Amniotic epithelial cell (primary cell): ENCODE data around the gene ABHD8.

Experiments used
- DNase-seq: peaks from one replicate; pipeline ENCODE4 v3.0.0-alpha.2; 2010; ENCODE audit warnings: low read depth

Gene ABHD8

DNA sequence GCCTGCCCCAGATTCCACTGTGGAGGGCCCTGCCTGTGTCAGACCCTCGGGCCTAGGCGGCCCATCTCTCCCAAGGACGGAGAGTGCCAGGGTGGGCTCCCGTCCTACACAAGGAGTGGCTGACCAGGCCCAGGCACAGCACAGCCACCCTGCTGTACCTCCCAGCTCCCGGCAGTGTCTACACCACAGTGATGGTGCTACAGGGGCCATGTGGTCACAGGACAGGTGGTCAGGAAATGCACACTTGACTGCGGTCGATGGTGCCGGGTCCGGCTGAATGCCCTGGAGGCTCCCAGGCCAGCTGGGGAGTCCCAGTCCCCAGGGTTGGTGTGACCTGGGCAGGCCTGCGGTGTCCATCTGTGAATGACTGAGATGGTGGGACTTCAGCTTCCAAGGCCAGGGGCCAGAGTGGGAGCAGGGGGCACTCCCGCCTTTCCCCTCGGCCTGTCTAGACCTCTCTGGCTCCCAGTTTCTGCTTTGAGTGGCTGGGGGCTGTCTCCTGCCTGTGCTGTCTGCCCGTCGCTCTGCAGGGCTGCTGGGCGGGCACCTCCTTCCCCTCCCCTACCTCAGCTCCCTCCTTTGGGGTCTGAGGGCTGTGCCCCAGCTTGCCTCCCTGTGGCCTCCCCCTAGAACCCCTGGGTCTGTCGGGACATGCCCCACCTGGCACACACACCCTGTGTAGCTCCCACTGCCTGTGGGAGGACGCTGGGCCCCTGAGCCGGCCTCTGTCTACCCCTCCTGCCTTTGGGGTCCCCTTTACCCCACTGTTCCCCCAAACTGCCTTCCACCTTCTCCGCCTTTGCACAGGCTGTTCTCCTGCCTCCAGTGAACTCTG is 18.6 kb upstream of the ABHD8 start:
- no peak for DNase-seq

- no peak for DNase-seq
Measured at GRCh38 chr19:17320435-17320834, 17.2 kb upstream of the ABHD8 start.

GRCh38 chr19:17319473-17320238 is 16.4 kb upstream of the ABHD8 start:
- DNase-seq: no peak

GRCh38 chr19:17318966-17319365 is 15.7 kb upstream of the ABHD8 start:
- no peak for DNase-seq

DNA sequence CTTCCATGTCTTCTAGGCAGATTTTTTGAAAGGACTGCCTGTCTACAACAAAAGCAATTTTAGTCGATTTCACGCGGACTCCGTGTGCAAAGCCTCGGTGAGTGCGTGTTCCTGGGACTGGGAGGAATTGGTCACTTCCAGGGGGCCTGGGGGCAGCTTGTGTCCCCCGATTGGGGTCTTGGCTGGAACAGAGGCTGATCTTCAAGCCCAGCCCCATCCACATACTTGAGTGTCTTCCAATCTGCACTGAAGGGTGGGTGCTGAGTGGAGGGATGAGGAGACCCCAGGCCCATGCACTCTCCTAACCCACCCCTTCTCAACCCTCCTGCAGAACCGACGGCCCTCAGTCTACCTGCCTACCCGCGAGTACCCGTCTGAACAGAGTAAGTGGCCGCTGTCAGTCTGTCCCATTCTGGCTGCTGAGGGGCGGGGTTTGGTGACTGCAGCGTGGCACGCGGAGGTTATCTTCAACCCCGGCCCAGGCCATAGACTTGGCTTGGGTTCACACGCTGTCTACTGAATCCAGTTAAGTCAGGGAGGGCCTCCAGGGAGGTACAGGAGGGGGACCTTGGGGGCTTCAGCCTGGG is 10.9 kb upstream of the ABHD8 start:
- DNase-seq: no peak

DNA sequence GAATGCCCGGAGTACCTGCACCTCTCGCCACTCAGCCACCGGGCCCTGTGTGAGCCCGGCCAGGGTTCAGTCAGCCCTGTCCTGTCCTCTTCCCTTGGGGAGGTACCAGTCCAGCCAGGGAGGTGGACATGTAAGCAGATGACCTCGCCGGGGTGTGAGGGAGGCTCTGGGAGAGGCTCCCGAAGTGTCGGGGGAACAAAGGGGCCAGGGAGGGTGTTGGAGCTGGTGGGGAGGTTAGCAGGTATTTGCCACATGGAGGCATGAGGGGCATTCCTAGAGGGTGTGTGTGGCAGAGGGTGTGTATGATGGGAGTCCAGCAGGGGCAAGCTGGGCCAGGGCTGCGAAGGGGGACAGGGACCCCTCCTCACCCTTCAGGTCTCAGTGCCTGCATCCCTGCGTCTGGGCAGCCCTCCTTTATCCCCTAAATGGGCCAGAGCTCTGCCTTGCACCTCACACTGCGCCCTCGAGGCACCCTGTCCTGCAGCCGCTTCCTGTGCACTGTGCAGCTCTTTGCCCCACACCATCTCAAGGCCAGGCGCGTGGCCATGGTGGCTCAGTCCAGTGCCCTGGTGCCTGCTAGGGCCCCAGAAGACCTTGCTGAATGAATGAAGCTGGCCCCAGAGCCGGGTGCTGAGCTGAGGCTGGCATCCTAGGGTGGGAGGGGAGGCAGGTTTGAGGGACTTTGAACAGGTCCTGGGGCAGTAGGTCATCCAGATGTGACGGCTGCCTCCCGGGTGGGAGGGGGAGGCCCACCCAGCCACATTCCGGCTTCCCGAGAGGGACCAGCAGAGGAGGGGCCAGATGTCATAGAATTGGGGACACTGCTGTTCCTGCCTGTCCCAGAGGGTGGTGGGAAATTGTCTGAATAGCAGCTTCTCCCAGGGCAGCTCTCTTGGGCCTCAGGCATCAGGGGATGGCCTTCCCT is 9.2 kb upstream of the ABHD8 start:
- no peak for DNase-seq

GRCh38 chr19:17311455-17312188 is 8.4 kb upstream of the ABHD8 start:
- DNase-seq: peak; percentile 57

GRCh38 chr19:17309965-17310461 is 6.8 kb upstream of the ABHD8 start:
- no peak for DNase-seq

DNA sequence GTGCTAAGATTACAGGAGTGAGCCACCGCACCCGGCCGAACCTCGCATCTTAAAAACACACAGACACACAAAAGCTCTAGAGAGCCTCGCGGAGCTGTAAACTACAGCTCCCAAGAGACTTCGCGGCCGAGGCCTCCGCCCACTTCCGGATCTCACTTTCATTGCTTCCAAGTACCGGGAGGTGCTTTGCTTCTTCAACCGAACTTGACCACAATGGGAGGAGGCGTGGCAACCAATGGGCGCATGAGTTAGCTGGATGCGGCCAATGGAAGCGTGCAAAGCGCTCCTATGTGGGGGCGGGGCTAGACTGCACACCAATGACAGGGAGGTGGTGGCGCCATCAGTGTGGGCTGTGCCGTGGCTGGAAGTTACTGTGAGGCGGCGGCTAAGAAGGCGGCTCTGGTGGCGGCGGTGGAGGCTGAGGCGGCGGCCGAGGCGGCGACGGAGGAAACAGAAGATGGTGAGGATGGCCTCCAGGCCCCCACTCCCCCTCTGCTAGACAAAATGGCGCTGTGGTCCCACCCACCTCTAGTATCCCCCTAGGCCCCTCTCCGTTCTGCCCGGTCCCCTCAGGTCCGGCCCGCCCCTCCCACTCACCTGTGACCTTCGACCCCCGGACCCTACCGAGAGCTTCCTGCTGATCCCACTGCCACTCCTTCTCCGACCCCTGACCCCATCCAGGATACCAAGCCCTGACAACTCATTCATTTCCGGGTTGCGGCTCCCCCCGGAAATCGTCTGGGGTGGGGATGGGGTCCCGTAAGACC is 6.2 kb upstream of the ABHD8 start, which contains the start of gene DDA1:
TSS of gene DDA1 (plus strand) at position 366 of the 767 bp plus-strand sequence. CDS start at position 458, 92 bp downstream.
- DNase-seq: peak; percentile 100

- DNase-seq: no peak
Measured at GRCh38 chr19:17307876-17308377, 4.7 kb upstream of the ABHD8 start.

DNA sequence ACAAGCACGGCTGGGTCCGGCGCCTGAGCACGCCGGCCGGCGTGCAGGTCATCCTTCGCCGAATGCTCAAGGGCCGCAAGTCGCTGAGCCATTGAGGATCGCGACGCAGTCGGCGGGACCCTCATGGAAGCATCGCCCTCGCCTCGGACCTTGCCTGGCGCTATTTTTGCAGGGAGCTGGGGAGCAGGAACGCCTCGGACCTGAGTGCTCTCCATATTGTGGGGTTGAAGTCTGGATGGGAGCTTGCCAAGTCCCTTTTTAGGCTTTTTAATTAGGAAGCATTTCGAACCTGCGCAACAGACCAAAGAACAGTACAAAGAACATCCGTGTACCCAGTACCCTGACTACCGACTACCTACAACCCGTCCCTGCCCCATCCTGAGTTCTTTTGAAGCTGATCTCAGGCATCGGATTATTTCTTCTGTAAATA is 3.1 kb upstream of the ABHD8 start:
- DNase-seq: no peak

DNA sequence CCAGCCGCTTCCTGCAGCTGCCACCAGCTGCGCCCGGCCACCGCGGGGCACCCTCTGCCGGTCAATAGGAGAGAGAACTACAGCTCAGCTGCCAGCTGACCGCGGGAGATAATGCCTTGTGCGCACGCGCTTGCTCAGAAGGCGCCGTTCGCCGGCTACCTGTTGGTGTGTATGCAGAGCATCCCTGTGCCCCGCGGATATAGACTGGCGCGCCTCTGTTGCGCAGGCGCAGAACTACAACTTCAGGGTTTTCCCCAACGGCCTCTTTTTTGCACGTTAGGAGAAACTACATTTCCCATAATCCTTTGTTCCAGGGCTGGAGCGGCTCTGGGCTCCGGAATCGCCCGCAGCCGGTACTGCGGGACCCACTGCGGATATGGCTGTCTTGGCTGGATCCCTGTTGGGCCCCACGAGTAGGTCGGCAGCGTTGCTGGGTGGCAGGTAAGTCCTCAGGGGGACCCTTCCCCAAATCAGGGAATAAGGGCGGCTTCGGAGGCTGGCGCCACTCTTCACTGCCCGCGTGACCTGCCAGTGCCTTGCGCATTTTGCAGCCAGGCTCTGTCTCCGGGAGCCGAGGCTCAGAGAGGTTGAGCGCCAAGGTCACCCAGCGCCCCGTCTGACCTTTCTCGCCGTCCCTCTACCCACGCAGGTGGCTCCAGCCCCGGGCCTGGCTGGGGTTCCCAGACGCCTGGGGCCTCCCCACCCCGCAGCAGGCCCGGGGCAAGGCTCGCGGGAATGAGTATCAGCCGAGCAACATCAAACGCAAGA is 2.5 kb upstream of the ABHD8 start, which contains the start of gene MRPL34:
TSS of gene MRPL34 (plus strand) at position 356 of the 768 bp plus-strand sequence. CDS start at position 377, 21 bp downstream.
- DNase-seq: peak; percentile 98

DNA sequence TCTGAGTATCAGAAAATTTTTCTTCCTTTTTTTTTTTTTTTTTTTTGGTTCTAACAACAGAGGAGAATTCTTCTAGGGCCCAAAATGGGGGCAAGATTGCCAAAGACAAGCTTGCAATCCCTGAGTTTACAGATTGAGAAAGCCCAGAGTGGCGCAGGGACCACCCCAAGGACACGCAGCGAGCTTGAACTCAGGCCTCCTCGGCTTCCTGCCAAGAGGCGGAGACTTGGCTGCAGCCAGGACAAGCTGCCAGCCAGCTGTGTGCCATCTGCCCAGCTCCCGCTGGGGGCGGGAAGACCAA is 1.9 kb upstream of the ABHD8 start:
- no peak for DNase-seq

GRCh38 chr19:17304386-17305215 is 1.4 kb upstream of the ABHD8 start:
- DNase-seq: no peak

DNA sequence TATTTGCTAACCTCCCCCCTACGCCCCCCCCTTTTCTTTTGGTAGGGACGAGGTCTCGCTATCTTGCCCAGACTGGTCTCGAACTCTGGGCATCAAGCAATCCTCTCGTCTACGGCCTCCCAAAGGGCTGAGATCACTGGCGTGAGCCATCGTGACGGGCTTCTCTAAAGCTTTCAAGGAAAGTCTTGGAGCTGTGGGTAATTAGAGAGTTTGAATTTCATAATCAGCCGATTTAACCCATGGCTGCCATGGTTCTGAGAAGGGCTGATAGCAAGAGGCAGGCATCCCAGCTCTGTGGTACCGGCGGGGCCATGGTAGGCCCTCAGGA is 679 bp upstream of the ABHD8 start:
- DNase-seq: peak; percentile 53

DNA sequence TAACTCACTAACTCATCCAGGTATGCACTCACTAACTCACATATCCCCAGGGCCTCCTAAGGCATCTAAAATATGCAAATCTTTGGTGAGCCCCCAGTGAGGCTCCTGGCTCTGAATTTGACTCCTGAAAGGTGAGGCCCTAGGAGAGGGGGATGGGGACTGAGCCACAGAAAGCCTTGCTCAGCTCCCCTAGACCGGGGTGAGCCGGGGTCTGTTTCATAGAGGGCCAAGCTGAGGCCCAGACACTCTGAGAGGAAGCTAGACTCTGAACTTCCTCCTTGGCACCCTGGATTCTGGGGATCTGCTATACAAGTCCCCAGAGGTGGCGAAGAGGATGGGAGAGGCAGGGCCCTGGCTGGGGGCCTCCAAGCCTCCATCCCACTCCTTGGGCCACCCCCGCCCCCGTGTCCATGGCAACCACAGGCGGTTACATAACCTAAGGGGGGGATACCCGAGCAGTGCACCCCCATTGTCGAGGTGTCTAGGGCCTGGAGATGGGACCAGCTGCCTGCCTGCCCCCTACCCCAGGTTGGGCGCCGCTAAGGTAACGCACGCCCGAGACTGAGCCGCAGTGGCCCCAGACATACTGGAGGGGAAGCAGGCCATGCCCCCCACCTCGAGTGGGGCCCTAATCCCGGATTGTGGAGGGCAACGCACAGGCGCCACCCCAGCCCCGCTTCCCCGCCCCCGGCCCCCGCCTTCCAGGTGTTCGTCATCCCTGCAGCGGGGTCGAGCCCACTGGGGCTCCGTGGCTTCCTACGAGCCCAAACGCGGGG is 646 bp downstream of the ABHD8 start:
- no peak for DNase-seq

DNA sequence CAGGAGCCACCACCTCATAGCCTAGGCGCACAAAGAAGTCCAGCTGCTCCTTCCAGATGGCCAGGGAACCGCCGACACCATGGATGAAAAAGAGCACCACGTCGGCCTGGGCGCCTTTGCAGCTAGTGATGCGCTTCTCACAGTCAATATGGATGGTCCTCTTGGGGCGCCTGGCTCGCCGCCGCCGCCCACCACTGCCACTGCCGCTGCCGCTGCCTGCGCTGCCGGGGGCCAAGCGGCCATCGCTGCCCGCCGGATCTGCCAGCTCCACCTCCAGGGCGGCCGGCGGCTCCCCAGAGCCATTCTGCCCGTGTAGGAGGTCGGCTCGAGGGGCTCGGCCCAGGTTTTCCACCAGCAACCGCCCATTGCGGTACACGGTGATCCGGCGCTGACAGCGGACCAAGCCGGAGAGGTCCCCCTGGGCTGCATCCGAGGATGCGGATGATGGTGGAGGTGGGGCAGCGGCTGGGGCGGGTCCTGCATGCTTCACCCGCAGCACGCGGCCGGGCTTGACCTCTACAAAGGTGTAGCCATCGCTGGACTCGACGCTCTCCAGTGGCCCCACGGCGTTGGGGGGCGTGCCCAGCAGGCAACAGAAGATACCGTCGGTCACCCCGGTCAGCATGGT is 2.1 kb downstream of the ABHD8 start:
- no peak for DNase-seq
